Inflammatory macrophage treated with lipopolysaccharide for 1 hour (primary cell): ENCODE results near the gene PRICKLE4.

Experiments used
- DNase-seq, 2 donors: peaks; one replicate each; pipeline ENCODE4 v3.0.0-alpha.2; 2020 to 2022

PRICKLE4 gene

GRCh38 chr6:41780551-41781365 is at the start of gene PRICKLE4:
Gene PRICKLE4, plus strand, starts transcription at chr6:41780782. Its CDS starts 2,692 bp downstream, at chr6:41783474.
- DNase-seq: peak; percentile 59 to 73

DNA sequence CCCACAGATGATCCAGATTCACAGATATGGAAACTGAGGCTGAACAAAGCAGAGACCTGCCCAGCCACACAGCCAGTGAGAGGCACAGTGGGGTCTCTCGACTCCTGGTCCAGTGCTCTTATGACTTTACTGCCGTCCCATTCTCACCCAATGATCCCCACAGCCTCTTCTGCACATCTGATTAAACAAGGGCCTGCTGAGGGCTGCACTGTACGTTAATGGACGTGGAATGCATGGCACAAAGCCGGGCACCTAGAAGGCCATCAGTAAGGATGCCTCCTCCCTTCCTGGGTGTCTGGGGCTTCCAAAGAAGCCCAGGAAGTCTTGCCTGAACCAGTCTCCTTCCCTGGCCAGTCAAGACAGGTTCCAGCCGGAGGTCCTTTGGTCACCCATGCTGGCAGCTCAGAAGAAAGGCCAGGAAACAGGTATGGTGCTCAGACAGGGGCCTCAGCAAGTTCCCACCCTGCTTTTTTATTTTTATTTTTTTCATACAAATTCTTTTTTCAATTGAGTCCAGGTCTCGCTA is 49.0 kb upstream of the PRICKLE4 start:
- no peak for DNase-seq

- DNase-seq: no peak
Observed at GRCh38 chr6:41732149-41732548, 48.4 kb upstream of the PRICKLE4 start.

DNA sequence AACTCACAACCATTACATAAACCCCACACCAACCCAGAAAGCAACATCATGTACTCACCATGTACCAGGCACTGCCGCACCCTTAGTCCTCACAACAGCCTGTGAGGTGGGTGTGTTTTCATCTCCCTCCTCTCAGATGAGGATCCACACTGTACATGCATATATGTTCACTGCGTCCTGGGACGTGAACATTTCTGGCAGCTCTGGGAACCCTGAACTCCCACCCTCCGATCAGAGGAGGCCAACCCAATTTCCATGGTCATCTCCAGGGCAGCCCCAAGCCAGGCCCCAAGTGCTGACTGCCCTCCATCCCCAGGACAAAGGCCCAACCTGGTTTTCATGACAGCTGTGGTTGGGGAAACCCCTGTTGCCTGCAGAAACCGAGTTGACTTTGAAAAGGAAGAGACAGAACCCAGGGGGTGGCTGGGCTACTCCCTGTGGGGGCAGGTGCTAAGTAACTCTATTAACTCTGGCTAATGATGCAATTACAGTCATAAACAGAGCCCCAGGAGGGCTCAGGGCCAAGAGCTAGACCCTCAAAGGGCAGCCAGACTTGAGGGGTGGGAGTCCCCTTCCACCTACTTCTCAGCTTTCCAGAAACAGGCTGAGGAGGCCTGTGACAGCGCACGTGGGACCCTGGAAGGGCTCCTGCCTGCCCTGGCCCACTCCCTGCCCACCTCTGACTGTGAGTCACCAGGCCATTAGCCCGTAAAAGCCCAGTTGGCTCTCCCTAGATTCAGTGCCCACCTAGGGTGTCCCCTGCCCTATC is 47.8 kb upstream of the PRICKLE4 start:
- DNase-seq: peak in 1 of 2 donors; percentile 77

- DNase-seq: no peak
Observed at GRCh38 chr6:41733360-41733706, 47.2 kb upstream of the PRICKLE4 start.

DNA sequence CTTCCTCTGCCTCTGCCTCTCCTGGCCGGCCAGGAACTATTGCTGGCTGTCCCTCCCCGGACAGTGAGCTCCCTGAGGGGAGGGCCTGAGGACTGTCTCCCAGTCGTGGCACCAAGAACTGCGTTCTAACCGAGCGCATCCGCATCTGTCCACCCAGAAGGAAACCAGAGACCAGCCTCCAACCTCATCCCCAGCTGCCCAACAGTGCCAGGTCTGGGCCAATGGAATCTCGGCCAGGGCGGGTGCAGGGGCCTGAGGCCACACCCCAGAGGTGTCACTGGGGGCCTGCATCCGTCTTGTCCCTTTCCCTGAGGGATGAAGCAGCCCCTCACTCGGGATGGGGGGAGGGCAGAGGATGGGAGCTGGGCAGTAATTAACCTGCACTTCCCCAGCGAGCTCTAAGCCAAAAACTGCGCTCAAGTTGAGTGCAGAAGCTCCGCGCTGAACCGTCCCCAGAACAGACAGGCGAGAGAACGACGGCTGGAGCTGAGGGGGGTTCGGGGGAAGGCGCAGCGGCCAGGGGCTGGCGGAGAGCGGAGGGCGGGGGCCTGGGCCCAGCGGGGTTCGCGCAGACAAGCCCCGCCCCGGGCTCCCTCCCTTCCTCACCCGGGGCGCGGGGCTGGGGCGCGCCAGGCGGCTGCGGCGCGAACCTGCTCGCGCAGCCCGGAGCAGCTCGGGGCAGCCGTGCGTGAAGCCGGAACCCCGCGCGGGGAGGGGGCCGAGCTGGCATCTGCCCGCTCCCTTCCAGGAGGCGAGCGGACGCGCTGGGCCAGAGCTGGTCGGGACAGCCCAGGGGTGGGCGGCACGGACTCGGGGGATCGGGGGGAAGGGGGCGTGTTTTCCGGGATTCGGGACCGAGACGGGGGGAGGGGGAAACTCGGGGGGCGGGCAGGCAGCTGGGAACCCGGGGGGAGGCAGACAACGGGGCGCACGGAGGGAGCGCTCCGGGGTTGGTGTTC is 46.6 kb upstream of the PRICKLE4 start:
- DNase-seq: peak; percentile 43 to 74

GRCh38 chr6:41734666-41735426 is 45.7 kb upstream of the PRICKLE4 start:
- DNase-seq: peak; percentile 65 to 87

- DNase-seq: peak; percentile 89 to 98
Observed at GRCh38 chr6:41735427-41736185, 45.0 kb upstream of the PRICKLE4 start, which contains the start of gene TFEB. Gene TFEB, minus strand, starts transcription at chr6:41735608. Its CDS starts 44,395 bp downstream, at chr6:41691213.

- no peak for DNase-seq
Observed at GRCh38 chr6:41736186-41736733, 44.3 kb upstream of the PRICKLE4 start.

DNA sequence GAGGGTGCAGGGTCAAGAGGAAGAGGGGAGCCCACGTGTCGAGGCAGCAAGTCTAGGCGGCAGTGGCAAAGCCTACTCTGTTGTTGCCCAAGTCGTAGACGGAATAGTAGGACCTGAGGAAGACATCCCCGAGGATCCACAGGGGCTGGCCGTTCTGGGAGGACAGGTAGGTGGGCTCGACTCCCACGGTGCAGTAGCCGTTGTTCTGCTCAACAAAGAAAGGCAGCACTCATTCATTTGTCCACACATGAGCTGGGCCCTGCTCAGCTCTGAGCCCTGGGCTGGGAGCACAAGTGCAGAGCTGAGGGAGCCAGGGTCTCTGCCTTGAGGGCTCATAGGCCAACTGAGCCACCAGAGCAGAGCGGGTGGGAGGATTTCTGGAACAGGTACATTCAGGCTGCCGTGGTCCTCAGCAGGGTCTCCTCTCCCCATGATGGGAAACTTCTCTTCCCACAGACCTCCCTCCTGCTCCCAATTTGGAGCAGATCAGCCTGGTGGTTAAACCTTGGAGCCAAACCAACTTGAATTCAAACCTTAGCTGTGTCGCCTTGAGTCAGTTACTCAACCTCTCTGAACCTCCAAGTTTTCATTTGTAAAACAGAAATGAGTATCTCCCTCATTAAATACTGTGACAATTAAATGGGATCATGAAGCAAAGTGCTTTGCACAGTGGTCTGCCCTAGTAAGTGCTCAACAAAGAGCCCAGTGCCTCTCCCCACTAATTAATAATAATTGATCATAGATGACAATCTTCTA is 43.6 kb upstream of the PRICKLE4 start:
- no peak for DNase-seq

DNA sequence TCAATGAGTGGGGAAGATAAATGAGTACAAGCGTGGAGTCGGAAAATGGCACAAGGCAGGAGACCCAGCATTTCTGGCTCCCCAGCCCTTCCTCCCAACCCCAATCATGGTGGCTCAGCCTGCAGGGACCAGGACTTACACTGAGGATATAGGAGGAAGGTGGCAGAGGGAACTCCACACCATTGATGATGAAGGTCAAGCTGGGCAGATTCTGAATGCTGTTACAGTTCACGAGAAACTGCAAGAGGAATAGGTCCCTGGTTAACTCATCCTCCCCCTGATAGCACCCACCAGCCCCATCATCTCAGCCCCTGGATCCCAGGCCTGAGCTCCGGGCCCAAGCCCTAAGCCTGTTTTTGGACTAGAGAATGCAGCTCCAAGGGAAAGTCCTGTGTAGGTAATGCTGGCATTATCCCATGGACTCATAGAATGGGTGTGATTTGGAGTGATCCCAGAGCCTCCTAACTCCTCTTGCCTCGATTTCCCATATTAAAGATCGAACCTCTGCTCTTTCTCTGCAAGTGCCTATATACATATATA is 42.9 kb upstream of the PRICKLE4 start:
- DNase-seq: no peak

DNA sequence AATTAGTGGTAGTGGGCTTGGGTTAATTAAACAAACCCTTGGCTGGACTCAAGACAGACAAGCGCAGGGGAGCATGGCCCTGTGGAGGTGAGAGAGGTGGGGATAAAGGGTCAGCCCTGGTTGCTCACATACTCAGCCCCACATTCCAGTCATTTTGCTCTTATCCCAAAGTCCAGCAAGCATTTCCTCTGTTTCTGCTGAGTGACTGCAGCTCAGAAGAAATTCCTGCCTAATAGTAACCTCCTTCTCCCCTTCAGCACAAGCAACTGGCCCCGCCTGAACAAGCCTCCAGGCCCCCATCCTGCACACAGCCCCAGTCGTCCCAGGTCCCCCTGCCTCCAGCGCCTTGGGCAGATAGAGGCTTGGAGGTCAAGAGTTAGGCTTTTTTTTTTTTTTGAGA is 41.5 kb upstream of the PRICKLE4 start:
- no peak for DNase-seq

- no peak for DNase-seq
Observed at GRCh38 chr6:41740366-41741162, 40.0 kb upstream of the PRICKLE4 start.

DNA sequence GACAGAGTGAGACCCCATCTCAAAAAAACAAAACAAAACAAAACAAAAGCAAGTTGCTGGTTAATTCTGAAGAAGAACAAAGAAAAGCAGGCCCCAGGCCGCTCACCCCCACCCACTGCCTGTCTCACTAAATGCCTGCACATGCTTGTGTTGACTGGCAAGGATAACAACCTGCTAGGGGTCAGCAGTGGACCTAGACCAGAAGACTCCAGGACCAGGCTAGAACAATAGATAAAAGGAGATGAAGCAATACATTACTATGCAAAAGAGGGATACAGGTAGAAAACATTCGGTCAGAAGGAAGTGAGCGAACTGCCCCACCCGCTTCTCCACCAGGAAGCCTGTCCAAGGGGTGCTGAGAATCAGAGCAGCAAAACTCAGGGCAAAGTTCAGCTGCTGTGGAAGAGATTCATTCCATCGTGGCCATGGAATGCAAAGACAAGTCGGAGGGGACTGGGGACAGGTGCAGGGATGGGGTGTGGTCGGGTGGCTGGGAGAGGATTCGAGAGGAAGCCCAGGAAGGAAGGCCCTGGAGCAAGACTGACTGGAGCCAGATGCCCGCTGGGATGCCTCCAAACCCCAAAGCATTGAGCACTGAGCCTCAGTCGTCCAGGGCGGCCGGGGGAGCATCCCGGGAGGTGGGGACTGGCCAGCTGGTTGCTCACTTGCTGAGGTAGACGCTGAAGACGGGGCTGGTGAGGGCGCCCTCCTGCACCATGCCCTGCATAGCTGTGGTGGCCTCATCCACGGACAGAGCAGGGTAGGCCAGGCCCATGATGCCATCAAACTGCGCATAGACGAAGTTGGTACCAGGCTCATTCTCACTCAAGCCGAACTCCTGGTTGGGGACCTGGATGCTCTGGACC is 38.7 kb upstream of the PRICKLE4 start:
- no peak for DNase-seq

GRCh38 chr6:41743406-41744235 is 37.0 kb upstream of the PRICKLE4 start:
- no peak for DNase-seq

DNA sequence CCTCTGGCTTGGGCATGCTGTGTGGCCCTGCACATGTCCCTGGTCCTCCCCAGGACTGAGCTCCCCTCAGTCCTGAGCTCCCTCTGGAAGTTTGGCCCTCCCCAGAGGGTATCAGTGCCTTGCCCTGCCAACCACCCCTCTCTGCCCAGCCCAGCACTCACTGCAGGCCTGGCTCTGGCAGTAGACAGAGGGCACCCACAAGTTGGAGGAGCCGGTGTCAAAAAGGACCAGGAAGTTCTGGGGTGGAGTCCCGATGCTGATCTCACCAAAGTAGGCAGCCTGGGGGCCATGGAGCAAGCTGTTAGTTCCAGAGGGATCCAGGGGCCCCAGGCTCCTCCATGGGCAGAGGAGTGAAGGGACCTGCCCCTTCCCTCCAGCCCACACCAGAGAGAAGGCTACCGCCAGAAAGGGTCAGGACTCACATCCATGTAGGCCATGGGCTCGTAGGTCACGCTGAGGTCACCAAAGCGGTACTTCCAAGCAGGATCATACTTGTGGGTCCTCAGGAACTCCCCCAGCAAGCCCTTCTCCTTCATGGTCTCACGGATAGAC is 36.3 kb upstream of the PRICKLE4 start:
- no peak for DNase-seq
